Nephron (organoid): ENCODE measurements around the gene IVNS1ABP.

Source experiments
- H3K27ac Mint-ChIP-seq, 3 experiments: 2 replicates each; pipeline ENCODE4 v1.8.0; 2020; ENCODE audit warnings: mixed read lengths in 3 of 3, mild to moderate bottlenecking in 2 of 3, moderate library complexity in 1 of 3
- H3K27me3 Mint-ChIP-seq: 2 replicates; pipeline ENCODE4 v1.8.0; 2021; ENCODE audit warnings: low read depth, mild to moderate bottlenecking, moderate library complexity, mixed read lengths
- H3K36me3 Mint-ChIP-seq: 2 replicates; pipeline ENCODE4 v1.8.0; 2020; ENCODE audit warnings: low read depth, mixed read lengths
- H3K4me1 Mint-ChIP-seq: 2 replicates; pipeline ENCODE4 v1.8.0; 2020; ENCODE audit warnings: mixed read lengths
- H3K4me3 Mint-ChIP-seq, 3 experiments: 2 replicates each; pipeline ENCODE4 v1.8.0; 2020; ENCODE audit warnings: mild to moderate bottlenecking in 3 of 3, mixed read lengths in 3 of 3, moderate library complexity in 2 of 3
- H3K9me3 Mint-ChIP-seq: 2 replicates; pipeline ENCODE4 v1.8.0; 2020; ENCODE audit warnings: mixed read lengths
- CTCF ChIP-seq, 3 experiments: fragments of 200-600 bp; sonication (generic); IDR thresholded peaks; one replicate each; pipeline ENCODE4 v1.5.0; 2021; ENCODE audit warnings: antibody characterized with exemption in 3 of 3; ENCODE audit not compliant: unreplicated experiment in 3 of 3

IVNS1ABP gene

GRCh38 chr1:185311589-185312225 is 5.3 kb downstream of the IVNS1ABP start:
- H3K27me3 Mint-ChIP-seq = no peaks in the 10 kb centered on the region
- peak overlapping the region; percentile 10 to 48 (median 35) for H3K4me3 Mint-ChIP-seq
- H3K4me1 Mint-ChIP-seq = peaks cover 42% of the 10 kb centered on the region
- peak overlapping the region in 1 of 3 experiments; percentile 18 for H3K27ac Mint-ChIP-seq
- TF ChIP-seq CTCF (IDR thresholded peaks at IDR 0.05; ENCODE audit: unreplicated experiment in 3 of 3) = no peak
- no peaks in the 10 kb centered on the region for H3K9me3 Mint-ChIP-seq
- peaks cover 37% of the 10 kb centered on the region for H3K36me3 Mint-ChIP-seq

GRCh38 chr1:185309566-185309965 is 7.5 kb downstream of the IVNS1ABP start:
- Mint-ChIP-seq H3K36me3 (peaks cover 59% of the 10 kb centered on the region), H3K9me3 (no peaks in the 10 kb centered on the region), H3K27ac (no peak overlapping the region), H3K27me3 (no peaks in the 10 kb centered on the region), H3K4me3 (no peak overlapping the region), H3K4me1 (peaks cover 31% of the 10 kb centered on the region)
- no peak for TF ChIP-seq CTCF (IDR thresholded peaks at IDR 0.05; ENCODE audit: unreplicated experiment in 3 of 3)

GRCh38 chr1:185308126-185308525 is 8.9 kb downstream of the IVNS1ABP start:
- TF ChIP-seq CTCF (IDR thresholded peaks at IDR 0.05; ENCODE audit: unreplicated experiment in 3 of 3) = no peak

GRCh38 chr1:185305419-185305818 is 11.6 kb downstream of the IVNS1ABP start:
- Mint-ChIP-seq H3K9me3 (no peaks in the 10 kb centered on the region), H3K27me3 (no peaks in the 10 kb centered on the region), H3K27ac (no peak overlapping the region), H3K36me3 (peaks cover 79% of the 10 kb centered on the region), H3K4me1 (no peaks in the 10 kb centered on the region), H3K4me3 (no peak overlapping the region)
- TF ChIP-seq CTCF (IDR thresholded peaks at IDR 0.05; ENCODE audit: unreplicated experiment in 3 of 3) = no peak

More at GRCh38 chr1:185308126-185308525, 8.9 kb downstream of the IVNS1ABP start:
- no peak overlapping the region for H3K27ac Mint-ChIP-seq
- no peak overlapping the region for H3K4me3 Mint-ChIP-seq
- H3K4me1 Mint-ChIP-seq = peaks cover 16% of the 10 kb centered on the region
- peaks cover 73% of the 10 kb centered on the region for H3K36me3 Mint-ChIP-seq
- no peaks in the 10 kb centered on the region for H3K27me3 Mint-ChIP-seq
- H3K9me3 Mint-ChIP-seq = no peaks in the 10 kb centered on the region

GRCh38 chr1:185300152-185300551 is 16.9 kb downstream of the IVNS1ABP start:
- no peak for TF ChIP-seq CTCF (IDR thresholded peaks at IDR 0.05; ENCODE audit: unreplicated experiment in 3 of 3)
- Mint-ChIP-seq H3K36me3 (peaks cover 81% of the 10 kb centered on the region), H3K27ac (no peak overlapping the region), H3K9me3 (no peaks in the 10 kb centered on the region), H3K27me3 (no peaks in the 10 kb centered on the region), H3K4me1 (no peaks in the 10 kb centered on the region), H3K4me3 (no peak overlapping the region)

GRCh38 chr1:185297982-185298381 is 19.1 kb downstream of the IVNS1ABP start:
- TF ChIP-seq CTCF (IDR thresholded peaks at IDR 0.05; ENCODE audit: unreplicated experiment in 3 of 3) = no peak
- H3K4me3 Mint-ChIP-seq = no peak overlapping the region
- H3K36me3 Mint-ChIP-seq = peaks cover 74% of the 10 kb centered on the region
- H3K9me3 Mint-ChIP-seq = no peaks in the 10 kb centered on the region
- H3K4me1 Mint-ChIP-seq = no peaks in the 10 kb centered on the region
- no peaks in the 10 kb centered on the region for H3K27me3 Mint-ChIP-seq
- no peak overlapping the region for H3K27ac Mint-ChIP-seq
